A673 (cell line): Measurements from ENCODE around the gene CASP7. TPM values are rescaled to one million over a fixed set of nuclear protein-coding genes. Genes with fewer than 3 reads are reported as not detected.

ENCODE experiments used
- BruUV-seq: library from RNA; stranded (reverse); fragments of 400-500 nt; replicated peaks from 2 replicates; lab custom pipeline; 2021; lab: Mats Ljungman, UMichigan
- CTCF ChIA-PET: fragments of 300-600 bp; sonication (Branson Sonifier 250); formaldehyde crosslinking; loops from one replicate; lab custom pipeline; 2022; ENCODE audit warnings: antibody characterized with exemption; lab: Charles Lee
- POLR2A ChIA-PET: fragments of 300-600 bp; sonication (Branson Sonifier 250); formaldehyde crosslinking; loops from one replicate; lab custom pipeline; 2022; ENCODE audit warnings: antibody characterized with exemption; ENCODE audit not compliant: low non-redundant PET; lab: Charles Lee
- DNase-seq: peaks from one replicate; pipeline ENCODE4 v3.0.0-alpha.2; 2015; ENCODE audit warnings: low spot score
- H3K27ac ChIP-seq: fragments of 200-600 bp; sonication (generic); 2 replicates; pipeline ENCODE4 v1.5.1; 2016; ENCODE audit warnings: mixed run types, low read depth, mild to moderate bottlenecking, mixed read lengths, antibody characterized with exemption, low read length; ENCODE audit not compliant: poor library complexity, severe bottlenecking
- H3K27me3 ChIP-seq: fragments of 200-600 bp; sonication (generic); replicated peaks from 2 replicates; pipeline ENCODE4 v1.6.1; 2017; ENCODE audit warnings: mixed run types, low read depth, mild to moderate bottlenecking, mixed read lengths, antibody characterized with exemption, low read length; ENCODE audit not compliant: insufficient read depth, poor library complexity
- H3K36me3 ChIP-seq: fragments of 200-600 bp; sonication (generic); 2 replicates; pipeline ENCODE4 v1.6.1; 2016; ENCODE audit warnings: mixed run types, mild to moderate bottlenecking, mixed read lengths, antibody characterized with exemption, low read length; ENCODE audit not compliant: insufficient read depth, poor library complexity, severe bottlenecking
- H3K4me1 ChIP-seq: fragments of 200-600 bp; sonication (generic); 2 replicates; pipeline ENCODE4 v1.6.1; 2017; ENCODE audit warnings: mixed run types, mild to moderate bottlenecking, mixed read lengths, antibody characterized with exemption, low read length; ENCODE audit not compliant: insufficient read depth, poor library complexity, severe bottlenecking
- H3K4me3 ChIP-seq: fragments of 200-600 bp; sonication (generic); 2 replicates; pipeline ENCODE4 v1.5.1; 2016; ENCODE audit warnings: low read depth, mixed run types, mild to moderate bottlenecking, mixed read lengths, low read length; ENCODE audit not compliant: poor library complexity, severe bottlenecking
- H3K9me3 ChIP-seq: fragments of 200-600 bp; sonication (generic); 2 replicates; pipeline ENCODE4 v1.6.1; 2016; ENCODE audit warnings: mixed run types, low read depth, mild to moderate bottlenecking, mixed read lengths, antibody characterized with exemption, low read length; ENCODE audit not compliant: poor library complexity, severe bottlenecking
- EZH2 ChIP-seq: fragments of 200-600 bp; sonication (generic); IDR thresholded peaks from 2 replicates; pipeline ENCODE4 v1.6.1; 2017; ENCODE audit warnings: borderline replicate concordance, low read depth, mild to moderate bottlenecking, mixed read lengths, antibody characterized with exemption, low read length; ENCODE audit not compliant: poor library complexity, severe bottlenecking
- intact Hi-C: fragments of 100-400 bp; cut with micrococcal nuclease; formaldehyde crosslinking; loops from one replicate; pipeline ENCODE4 v1.10.0; 2022; ENCODE audit not compliant: unreplicated experiment
- total RNA-seq: library from RNA; stranded (reverse); gene quantifications from 2 replicates; pipeline ENCODE4 v1.2.3, GENCODE V29; 2021
- TF ChIP-seq, protein P1 (sequence below): fragments of 300-800, 200-600 bp; sonication (generic); conservative IDR thresholded peaks from 2 replicates; pipeline ENCODE4 v1.5.1; 2017; ENCODE audit warnings: low read depth, mild to moderate bottlenecking, antibody characterized with exemption, low read length, moderate library complexity, mixed read lengths

The CASP7 gene
- total RNA-seq, 1 experiment from 2014 or later = 57.7 TPM

- H3K36me3 ChIP-seq = no peaks in the 10 kb centered on the region
- no peak for TF ChIP-seq EZH2
- TF ChIP-seq, protein P1, sequence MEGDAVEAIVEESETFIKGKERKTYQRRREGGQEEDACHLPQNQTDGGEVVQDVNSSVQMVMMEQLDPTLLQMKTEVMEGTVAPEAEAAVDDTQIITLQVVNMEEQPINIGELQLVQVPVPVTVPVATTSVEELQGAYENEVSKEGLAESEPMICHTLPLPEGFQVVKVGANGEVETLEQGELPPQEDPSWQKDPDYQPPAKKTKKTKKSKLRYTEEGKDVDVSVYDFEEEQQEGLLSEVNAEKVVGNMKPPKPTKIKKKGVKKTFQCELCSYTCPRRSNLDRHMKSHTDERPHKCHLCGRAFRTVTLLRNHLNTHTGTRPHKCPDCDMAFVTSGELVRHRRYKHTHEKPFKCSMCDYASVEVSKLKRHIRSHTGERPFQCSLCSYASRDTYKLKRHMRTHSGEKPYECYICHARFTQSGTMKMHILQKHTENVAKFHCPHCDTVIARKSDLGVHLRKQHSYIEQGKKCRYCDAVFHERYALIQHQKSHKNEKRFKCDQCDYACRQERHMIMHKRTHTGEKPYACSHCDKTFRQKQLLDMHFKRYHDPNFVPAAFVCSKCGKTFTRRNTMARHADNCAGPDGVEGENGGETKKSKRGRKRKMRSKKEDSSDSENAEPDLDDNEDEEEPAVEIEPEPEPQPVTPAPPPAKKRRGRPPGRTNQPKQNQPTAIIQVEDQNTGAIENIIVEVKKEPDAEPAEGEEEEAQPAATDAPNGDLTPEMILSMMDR = no peak
- intact Hi-C loops = no loop called here
- no peaks in the 10 kb centered on the region for H3K9me3 ChIP-seq
- H3K27me3 ChIP-seq = no peaks in the 10 kb centered on the region
- H3K4me1 ChIP-seq = peaks cover 12% of the 10 kb centered on the region
- POLR2A ChIA-PET = no interaction called here
- CTCF ChIA-PET = no interaction called here
- H3K27ac ChIP-seq = no peak overlapping the region
- BruUV-seq = no TSS peak
- DNase-seq = peak; percentile 17
- H3K4me3 ChIP-seq = no peak overlapping the region
Observed at GRCh38 chr10:113648478-113648877, 31.2 kb upstream of the CASP7 start.

GRCh38 chr10:113650172-113650571 lies 29.5 kb upstream of the CASP7 start:
- H3K4me3 ChIP-seq = no peak overlapping the region
- no TSS peak for BruUV-seq
- intact Hi-C loops = no loop called here
- no peaks in the 10 kb centered on the region for H3K9me3 ChIP-seq
- H3K4me1 ChIP-seq = peaks cover 12% of the 10 kb centered on the region
- ChIA-PET POLR2A (interaction anchor here (0.5 kb wide), 1 partner anchor 401 kb away, joined by 4 read pairs; no protein-coding TSS in a partner anchor), CTCF (no interaction called here)
- H3K27me3 ChIP-seq = no peaks in the 10 kb centered on the region
- TF ChIP-seq EZH2 = no peak
- TF ChIP-seq, protein P1 = no peak
- no peaks in the 10 kb centered on the region for H3K36me3 ChIP-seq
- H3K27ac ChIP-seq = no peak overlapping the region
- no peak for DNase-seq

DNA sequence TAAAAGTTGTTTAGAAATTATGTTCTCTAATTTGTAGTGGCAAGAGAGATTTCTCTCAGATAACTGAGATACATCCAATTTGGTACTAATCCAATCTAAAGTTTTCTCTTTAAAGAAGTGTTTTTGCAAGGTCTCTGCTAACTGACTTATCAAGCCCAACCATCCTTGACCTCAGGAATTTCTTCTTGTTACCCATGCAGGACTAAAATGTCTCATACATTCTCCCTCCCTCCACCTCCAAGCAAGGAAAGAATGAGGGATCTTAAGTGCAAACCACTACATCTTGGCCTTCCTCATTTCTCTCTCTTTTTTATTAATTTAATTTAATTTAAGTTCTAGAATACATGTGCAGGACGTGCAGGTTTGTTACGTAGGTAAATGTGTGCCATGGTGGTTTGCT lies 28.7 kb upstream of the CASP7 start:
- CTCF ChIA-PET = no interaction called here

More for the DNA sequence above, 28.7 kb upstream of the CASP7 start:
- DNase-seq = no peak
- intact Hi-C loops = no loop called here
- no TSS peak for BruUV-seq
- Histone ChIP-seq H3K4me1 (peaks cover 12% of the 10 kb centered on the region), H3K4me3 (no peak overlapping the region), H3K36me3 (no peaks in the 10 kb centered on the region), H3K27me3 (no peaks in the 10 kb centered on the region), H3K9me3 (no peaks in the 10 kb centered on the region), H3K27ac (no peak overlapping the region)
- TF ChIP-seq EZH2 = no peak
- TF ChIP-seq, protein P1 = no peak
- POLR2A ChIA-PET = no interaction called here
